ENCODE data around the gene PTPRD.

PTPRD gene

DNA sequence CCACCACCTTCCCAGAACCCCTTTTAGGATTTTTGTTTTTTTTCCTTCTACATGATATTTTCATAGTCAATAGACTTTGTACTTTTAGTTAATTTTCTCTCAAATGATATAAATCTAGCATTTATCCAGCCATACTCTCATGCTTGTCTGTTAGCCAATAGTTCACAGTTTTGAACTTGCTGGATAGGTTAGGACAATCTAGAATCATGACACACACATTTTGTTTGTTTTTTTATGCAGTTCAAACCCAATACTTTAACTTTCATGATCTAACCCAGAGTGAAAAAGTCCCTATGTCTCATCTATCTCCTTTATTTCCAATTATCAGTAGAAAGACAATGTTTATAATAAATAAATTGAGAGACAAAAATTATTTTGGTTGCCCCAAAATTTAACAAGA is 2303.5 kb downstream of the PTPRD start:
- in situ Hi-C loops (cut with MboI; ENCODE audit: low sequenced_read_pairs, unreplicated experiment) = no loop called here
- TF ChIP-seq, protein P1, sequence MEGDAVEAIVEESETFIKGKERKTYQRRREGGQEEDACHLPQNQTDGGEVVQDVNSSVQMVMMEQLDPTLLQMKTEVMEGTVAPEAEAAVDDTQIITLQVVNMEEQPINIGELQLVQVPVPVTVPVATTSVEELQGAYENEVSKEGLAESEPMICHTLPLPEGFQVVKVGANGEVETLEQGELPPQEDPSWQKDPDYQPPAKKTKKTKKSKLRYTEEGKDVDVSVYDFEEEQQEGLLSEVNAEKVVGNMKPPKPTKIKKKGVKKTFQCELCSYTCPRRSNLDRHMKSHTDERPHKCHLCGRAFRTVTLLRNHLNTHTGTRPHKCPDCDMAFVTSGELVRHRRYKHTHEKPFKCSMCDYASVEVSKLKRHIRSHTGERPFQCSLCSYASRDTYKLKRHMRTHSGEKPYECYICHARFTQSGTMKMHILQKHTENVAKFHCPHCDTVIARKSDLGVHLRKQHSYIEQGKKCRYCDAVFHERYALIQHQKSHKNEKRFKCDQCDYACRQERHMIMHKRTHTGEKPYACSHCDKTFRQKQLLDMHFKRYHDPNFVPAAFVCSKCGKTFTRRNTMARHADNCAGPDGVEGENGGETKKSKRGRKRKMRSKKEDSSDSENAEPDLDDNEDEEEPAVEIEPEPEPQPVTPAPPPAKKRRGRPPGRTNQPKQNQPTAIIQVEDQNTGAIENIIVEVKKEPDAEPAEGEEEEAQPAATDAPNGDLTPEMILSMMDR (IDR thresholded peaks at IDR 0.05; ENCODE audit: borderline replicate concordance, control extremely low read depth, extremely low read depth, insufficient read depth, missing control alignments) = no peak
- no peak for DNase-seq (ENCODE audit: low spot score)

DNA sequence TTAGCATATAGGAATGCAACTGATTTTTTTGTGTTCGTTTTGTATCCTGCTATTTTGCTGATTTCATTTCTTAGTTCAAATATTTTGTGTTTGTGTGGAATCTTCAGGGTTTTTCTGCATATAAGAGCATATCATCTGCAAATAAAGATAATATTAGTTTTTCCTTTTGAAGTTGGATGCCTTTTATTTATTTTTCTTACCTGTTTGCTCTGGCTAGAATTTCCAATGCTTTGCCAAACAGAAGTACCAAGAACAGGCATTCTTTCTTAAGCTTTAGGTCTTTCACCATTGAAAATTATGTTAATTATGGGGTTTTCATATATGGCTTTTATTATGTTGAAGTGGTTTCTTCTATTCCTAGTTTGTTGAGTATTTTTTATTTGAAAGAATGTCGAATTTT is 2308.1 kb downstream of the PTPRD start:
- DNase-seq (ENCODE audit: low spot score) = no peak
- in situ Hi-C loops (cut with MboI; ENCODE audit: low sequenced_read_pairs, unreplicated experiment) = no loop called here
- TF ChIP-seq, protein P1 (IDR thresholded peaks at IDR 0.05; ENCODE audit: borderline replicate concordance, control extremely low read depth, extremely low read depth, insufficient read depth, missing control alignments) = no peak

GRCh38 chr9:8301296-8301695 is 2311.5 kb downstream of the PTPRD start:
- TF ChIP-seq, protein P1 (IDR thresholded peaks at IDR 0.05; ENCODE audit: borderline replicate concordance, control extremely low read depth, extremely low read depth, insufficient read depth, missing control alignments) = no peak
- no peak for DNase-seq (ENCODE audit: low spot score)
- in situ Hi-C loops (cut with MboI; ENCODE audit: low sequenced_read_pairs, unreplicated experiment) = no loop called here

- TF ChIP-seq, protein P1 (IDR thresholded peaks at IDR 0.05; ENCODE audit: borderline replicate concordance, control extremely low read depth, extremely low read depth, insufficient read depth, missing control alignments) = no peak
- DNase-seq (ENCODE audit: low spot score) = no peak
- in situ Hi-C loops (cut with MboI; ENCODE audit: low sequenced_read_pairs, unreplicated experiment) = no loop called here
Observed at GRCh38 chr9:8297047-8297446, 2315.8 kb downstream of the PTPRD start.

- in situ Hi-C loops (cut with MboI; ENCODE audit: low sequenced_read_pairs, unreplicated experiment) = no loop called here
- no peak for DNase-seq (ENCODE audit: low spot score)
- TF ChIP-seq, protein P1 (IDR thresholded peaks at IDR 0.05; ENCODE audit: borderline replicate concordance, control extremely low read depth, extremely low read depth, insufficient read depth, missing control alignments) = no peak
Observed at GRCh38 chr9:8292657-8293056, 2320.1 kb downstream of the PTPRD start.

DNA sequence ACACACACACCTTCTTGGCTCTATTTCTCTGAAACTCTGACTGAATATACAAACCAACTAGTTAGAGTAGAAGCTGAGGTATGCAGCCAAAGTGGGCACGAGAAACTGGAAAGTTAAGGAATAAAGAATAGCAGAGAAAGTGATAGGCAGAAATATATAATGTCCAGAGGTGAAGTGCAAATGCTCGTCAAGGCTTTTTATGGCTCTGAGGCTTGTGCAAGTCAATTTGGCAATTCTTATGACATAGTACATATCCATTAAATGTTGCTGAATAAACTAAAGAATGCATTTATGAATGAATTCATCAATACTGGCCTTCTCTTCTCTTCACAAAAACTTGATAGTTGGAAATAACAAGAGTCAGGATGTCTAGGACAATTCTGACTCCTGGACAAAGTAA is 2323.1 kb downstream of the PTPRD start:
- TF ChIP-seq, protein P1 (IDR thresholded peaks at IDR 0.05; ENCODE audit: borderline replicate concordance, control extremely low read depth, extremely low read depth, insufficient read depth, missing control alignments) = no peak
- no peak for DNase-seq (ENCODE audit: low spot score)
- in situ Hi-C loops (cut with MboI; ENCODE audit: low sequenced_read_pairs, unreplicated experiment) = no loop called here

GRCh38 chr9:8287970-8288369 is 2324.8 kb downstream of the PTPRD start:
- TF ChIP-seq, protein P1 (IDR thresholded peaks at IDR 0.05; ENCODE audit: borderline replicate concordance, control extremely low read depth, extremely low read depth, insufficient read depth, missing control alignments) = no peak
- in situ Hi-C loops (cut with MboI; ENCODE audit: low sequenced_read_pairs, unreplicated experiment) = no loop called here
- DNase-seq (ENCODE audit: low spot score) = no peak

All from GM13976 (cell line).